ENCODE results near the gene UBL4B.
"Not testable (repeated sequence)": the region's sequence is repeated elsewhere in the genome, so short reads cannot be mapped to it uniquely, and the experiment has no call there.

The UBL4B gene, protein sequence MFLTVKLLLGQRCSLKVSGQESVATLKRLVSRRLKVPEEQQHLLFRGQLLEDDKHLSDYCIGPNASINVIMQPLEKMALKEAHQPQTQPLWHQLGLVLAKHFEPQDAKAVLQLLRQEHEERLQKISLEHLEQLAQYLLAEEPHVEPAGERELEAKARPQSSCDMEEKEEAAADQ

DNA sequence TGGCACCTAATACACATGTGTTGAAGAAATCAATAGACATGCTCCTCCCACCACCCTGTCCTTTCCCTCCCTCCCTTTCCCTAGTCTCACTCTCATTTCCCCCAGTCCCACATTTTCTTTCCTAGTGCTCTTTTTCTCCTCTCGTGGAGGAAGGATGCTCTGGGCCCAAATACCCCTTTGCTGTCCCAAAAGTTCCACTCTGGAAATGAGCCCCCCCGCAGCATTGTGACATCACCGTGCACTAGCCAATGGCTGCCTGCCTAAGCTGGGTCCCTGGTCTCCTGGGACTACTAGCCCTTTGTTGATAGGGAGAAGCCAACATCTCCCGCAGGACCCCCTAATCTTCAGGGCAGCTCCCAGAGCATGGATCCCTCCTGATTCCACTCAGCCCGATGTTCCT is at the start of gene UBL4B:
Gene UBL4B (plus strand): TSS at position 301 of the 400 bp plus-strand sequence. CDS start 92 bp downstream, at position 393.
- no peak for DNase-seq

DNA sequence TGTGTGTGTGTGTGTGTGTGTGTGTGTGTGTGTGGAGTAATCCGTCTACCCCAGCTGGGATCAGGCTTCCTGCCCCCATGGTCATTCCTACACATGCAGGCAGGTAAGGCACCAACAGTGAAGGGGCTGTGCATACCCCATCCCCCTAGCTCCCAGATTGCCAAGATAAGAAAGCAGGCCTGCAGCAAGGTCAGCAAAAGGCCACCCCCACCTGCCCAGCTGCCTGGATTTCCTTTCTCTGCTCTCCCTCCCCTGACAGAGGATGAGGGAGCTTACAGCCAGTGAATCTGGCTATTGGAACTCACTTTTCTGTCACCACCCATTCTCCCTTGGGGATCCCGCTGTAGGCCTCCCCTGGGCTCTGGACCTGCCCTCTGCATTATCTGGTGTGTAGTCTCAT is 49.6 kb upstream of the UBL4B start:
- DNase-seq: no peak

DNA sequence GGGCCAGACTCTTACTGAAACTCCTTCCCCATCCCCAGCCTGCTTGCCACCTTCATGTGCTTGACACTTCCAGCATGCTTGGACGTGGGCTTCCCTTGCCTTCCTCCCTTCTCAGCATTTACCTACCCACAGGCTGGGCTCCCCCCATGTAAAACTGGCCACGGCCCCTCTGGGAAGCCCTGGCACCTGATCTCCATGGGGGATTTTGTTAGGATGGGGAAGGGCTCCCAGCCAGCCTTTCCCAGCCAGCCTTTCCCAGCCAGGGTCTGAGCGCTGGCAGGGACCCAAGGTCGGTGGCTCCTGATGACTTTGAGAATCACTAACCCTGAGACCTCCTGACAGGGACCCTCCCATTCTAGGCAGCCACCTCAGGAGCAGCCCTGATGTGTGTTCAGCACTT is 48.5 kb upstream of the UBL4B start:
- no peak for DNase-seq

DNA sequence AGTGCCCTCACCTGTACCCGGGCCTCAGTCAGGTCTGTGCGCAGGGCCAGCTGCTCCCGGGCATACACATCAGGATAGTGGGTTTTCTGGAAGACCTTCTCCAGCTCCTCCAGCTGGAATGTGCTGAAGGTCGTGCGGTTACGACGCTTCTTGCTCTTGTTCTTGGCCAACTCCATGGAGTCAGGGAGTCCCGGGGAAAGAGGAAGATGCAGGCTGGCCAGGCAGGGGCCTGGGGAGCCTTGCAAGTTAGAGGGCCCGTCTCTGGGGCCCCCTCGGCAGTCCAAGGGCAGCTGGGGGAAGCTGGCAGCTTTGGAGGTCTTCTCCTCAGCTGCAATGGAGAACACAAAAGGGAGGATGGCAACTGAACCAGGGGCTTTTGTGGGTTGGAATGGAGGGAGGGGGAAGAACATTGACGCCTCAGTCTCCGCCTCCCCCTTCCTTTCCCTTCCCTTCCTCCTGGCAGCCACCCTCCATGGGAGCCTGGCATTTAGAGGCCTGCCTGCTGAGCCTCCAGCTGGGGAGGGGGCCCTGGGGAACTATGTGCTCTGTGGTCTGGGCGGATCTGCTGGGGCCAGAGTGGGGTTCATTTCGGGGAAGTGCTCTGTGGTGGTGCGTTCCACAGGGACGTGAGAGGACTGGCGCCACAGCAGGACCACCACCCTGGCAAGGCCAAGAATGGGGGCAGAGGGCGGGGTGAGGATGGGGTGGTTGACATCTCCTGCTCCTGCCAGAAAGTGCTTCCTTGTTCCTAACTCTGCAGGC is 47.5 kb upstream of the UBL4B start:
- DNase-seq: no peak

DNA sequence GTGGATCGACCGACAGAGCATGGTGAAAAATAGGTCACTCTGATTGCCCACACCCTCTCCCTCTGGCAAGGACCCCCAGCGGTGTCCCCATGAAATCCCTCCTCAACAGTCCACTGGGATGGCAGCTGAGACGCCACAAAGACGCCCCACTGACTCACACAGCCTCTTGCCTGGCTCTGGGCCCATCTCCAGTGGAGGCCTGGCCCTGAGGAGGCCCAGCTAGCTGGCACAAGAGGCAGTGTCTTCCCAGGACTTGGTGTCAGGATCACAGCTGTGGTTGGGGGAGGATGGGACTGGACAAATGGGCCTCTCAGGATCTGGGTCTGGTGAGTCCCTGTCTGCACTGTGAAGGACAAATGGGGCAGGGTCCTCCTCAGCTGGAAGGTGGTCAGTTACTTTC is 46.4 kb upstream of the UBL4B start:
- DNase-seq: no peak

DNA sequence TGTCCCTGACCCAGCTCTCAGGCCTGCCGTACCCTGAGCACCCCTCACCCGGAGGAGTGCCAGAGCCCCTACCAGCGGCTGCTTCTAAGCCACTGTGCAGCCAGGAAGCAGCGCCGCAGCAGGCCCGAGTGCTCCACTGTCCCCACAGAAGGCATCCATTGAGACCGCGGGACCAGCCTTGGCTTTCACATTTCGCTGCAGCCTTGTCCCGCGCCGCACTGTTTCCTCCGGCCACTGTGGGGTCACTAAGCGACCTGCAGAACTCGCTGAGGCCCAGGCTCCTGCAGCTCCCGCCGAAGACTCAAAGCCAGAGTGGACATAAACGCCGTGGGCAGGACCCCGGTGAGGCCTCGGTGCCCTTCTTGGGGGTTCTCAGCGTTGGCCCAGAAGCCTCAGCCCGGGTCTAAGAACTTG is 44.8 kb upstream of the UBL4B start:
- no peak for DNase-seq

DNA sequence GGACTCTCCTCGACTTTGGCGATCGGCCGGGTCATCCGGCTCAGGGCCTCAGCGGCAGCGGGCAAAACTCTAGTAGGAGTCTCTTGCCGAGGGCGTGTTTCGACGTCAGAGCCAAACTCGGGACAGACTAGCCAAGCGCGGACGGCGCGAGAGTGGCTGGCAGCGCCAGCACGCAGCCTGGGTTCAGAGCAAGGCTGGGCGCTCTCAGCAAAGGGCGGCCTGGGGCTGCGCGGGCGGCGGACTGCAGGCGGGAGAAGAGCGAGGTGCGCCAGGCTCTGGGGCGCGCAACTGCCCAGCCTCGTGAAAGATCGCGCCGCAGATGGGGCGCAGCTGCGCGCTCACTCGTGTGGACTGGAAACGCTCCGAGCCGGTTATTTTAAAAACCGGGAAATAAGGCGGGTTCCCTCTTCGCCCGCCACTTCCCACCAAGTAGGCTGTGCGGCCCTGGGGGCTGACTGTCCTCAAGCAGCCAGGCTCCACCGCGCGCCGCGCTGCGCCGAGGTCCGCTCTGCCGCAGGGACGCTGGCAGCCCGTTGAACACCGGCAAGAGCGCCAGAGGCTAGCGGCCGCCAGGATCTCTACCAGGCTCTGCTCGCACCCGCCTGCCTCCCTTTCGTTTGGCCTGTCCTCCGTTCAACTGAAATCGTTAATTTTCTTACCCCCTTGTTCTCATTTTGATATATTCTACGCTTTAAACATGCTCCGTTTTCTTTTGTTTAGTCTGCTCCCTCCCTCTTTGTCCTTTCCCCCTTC is 44.2 kb upstream of the UBL4B start:
- no peak for DNase-seq

DNA sequence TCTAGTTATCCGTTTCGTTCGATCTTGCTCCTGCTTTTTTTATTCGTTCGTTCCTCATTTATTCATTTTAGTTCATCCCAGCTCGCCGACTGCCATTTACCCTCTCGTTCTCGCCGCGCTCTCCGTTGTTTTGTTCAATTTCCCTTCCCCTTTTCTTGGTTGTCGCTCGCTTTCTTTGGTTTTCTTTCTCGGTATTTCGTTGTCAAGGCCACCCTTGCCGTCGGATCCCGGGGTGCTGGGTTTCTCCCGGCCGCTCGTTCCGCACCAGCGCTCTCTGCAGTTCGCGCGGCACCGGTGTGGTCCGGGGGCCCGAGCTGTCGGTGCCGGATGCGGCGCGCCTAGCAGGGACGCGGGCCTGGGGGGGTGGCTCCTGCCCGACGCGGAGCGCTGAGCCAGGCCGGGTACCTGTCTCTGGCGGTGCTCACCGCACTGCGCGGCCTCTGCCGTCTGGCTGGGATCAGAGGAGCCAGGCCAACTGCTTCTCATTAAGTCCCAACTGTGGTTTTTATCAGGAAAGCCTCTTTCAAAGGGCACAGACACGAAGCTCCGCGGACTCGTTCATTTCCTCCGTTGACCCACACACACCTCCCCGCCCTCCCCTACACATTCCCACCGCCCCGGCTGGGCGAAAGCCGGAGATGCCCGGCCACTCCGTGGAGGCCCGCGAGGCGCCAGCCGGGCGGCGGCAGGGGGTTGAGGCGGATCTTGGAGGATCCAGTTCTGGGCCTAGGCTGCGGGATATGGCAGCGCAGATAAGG is 43.4 kb upstream of the UBL4B start:
- no peak for DNase-seq

DNA sequence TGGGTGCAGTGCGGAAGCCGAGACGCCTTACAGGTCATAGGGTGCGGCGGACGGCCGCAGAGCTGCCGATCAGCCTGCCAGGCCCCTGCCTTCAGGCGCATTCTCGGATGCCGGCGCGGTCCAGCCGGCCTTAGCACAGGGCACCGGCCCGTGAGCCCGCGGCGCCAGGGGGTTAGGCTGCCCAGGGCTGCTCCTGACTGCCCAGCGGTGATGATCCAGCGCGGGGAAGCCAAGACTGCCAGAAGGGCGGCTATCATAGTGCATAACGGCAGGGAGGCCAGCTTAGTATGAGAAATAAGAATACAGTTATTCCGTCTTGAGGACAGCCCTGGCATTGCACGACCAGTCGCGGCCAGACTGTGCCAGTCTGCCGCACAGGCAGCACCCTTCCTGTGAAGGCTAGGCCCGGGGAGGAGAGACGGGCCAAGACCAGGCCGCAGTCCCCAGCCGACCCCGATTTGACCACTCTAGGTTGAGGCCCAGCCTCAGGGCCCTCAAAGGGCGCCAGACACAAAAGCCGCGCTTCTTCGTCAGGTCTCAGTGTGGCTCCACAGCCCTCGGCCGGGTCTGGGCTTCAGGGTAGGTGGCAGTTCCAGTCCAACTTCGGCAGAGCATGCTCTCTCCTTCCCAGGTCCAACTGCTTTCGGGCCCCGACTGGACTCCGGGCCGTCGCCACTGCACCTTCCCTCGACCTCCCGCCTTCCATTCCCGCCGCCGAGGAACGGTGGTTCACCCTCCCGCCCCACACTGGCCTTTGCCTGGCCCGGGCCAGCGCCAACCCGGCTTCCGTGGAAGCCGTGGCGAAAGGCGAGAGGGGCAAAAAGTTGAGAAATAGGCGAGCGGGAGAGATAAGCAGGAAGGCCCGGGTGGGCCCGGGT is 42.6 kb upstream of the UBL4B start:
- no peak for DNase-seq

DNA sequence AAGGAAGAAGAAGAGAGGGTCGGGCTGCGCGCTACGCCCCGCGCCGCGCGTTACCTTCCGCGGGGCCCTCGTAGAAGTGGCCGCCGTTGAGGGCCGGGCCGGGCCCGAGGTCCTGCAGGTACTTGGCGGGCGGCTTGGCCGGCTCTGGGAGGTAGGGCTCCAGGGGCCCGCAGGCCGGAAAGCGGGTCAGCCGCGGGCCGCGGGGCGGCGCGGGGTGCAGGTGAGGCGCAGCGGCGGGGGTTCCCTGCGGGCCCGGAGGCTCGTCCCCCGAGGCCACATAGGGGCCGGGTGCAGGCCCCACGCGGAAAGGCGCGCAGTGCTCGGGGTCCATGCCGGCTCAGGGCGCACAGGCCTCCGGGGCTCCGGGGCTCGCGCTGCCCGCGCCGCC is 42.0 kb upstream of the UBL4B start:
- DNase-seq: no peak

DNA sequence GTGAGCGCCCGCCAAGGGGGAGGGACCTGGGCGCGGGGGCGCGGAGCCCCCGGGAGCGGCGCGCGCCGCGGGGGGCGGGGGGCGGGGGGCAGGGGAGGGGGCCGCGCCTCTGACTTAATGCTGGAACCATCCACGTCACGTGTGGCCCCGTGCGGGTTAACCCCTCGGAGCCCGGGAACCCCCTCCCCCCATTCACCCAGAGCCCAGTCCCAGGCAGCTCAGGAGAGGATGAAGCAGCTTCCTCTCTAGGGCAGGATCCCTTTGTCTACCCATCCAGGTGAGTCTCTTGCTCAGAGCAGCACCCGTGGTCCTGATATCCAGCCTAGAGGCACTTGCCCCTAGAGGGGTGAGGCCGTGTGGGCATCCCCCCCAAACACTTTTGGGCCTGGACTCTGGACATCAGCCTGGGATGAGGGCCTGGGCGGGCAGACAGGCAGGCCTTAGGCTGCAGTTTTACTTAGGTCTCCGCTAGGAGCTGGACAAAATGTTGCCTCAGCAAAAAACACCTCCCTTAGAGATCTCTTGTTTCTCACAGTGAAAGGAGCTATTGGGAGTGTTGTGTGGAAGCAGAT is 41.5 kb upstream of the UBL4B start, which contains the start of gene ALX3:
Gene ALX3 (minus strand): TSS at position 2 of the 572 bp plus-strand sequence. CDS start 60 bp downstream, outside the sequence.
- no peak for DNase-seq

DNA sequence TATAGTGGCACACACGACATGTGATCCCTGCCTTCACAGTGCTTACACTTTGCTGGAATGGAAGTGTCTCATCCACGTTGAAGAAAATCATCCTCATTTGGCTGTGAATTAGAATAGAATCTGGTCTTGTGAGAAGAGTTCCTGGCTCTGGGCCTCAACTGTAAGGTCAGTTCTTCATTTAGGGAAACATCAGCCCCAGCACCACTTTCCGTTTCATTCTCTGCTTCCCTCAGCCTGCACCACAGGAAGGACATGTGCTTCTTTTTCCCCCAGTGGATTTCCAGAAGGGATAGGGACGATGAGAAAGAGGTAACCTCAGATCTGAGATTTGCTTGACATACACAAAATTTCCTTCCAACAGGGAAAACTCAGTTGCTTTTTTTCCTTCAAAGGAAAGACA is 38.1 kb upstream of the UBL4B start:
- DNase-seq: no peak

DNA sequence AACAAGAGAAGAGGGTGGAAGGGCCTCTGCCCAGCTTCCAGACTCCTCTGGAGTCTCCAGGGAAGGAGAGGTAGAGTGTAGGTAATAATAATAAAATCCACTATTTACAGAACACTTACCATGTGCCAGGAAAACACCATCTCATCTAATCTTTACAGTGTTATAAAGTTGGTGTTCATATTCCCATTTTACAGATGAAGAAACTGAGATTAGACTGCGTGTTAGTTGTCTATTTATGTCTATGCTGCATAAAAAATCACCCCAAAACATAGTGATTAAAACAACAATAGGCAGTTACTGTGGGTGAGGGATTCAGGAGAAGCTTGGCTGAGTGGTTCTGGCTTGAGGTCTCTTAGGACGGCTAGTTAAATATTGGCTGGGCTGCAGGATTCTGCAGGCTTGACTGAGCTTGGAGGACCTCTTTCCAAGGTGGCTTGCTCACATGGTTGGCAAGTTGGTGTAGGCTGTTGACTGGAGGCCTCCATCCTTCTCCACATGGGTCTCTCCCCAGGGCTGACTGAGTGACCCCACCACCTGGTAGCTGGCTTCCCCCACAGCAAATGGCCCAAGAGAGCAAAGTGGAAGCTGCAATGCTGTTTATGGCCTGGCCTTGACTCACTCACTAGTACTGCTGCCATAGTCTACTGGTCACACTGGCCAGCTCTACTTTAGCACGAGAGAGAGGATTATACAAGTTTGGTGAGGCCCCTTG is 35.3 kb upstream of the UBL4B start:
- no peak for DNase-seq

DNA sequence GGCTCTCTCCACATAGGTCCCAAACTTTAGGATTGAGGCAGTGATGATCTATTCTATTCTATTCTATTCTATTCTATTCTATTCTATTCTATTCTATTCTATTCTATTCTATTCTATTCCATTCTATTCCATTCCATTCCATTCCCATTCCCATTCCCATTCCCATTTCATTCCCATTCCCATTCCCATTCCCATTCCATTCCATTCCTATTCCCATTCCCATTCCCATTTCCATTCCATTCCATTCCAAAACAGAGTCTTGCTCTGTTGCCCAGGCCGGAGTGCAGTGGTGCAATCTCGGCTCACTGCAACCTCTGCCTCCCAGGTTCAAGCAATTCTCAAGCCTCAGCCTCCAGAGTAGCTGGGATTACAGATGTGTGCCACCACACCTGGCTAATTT is 32.2 kb upstream of the UBL4B start:
- not testable (repeated sequence) for DNase-seq

DNA sequence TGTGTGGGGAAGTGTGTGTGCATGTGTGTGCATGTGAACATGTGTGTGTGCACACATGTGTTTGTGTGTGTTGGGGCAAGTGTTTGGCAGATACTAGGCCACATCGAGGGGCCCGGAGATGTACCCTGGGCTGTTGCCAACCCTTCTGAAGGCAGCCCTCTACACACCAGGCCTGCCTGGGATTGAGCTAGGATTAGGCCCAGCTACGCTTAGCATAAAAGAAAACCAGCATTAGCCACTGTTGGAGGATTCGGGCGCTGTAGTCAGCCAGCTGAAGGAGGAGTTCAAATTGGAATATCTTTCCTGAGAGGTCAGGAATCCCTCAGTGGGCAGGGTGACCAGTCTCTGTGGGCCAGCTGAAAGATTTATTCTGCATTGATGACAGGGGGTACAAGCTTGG is 31.2 kb upstream of the UBL4B start:
- DNase-seq: no peak

DNA sequence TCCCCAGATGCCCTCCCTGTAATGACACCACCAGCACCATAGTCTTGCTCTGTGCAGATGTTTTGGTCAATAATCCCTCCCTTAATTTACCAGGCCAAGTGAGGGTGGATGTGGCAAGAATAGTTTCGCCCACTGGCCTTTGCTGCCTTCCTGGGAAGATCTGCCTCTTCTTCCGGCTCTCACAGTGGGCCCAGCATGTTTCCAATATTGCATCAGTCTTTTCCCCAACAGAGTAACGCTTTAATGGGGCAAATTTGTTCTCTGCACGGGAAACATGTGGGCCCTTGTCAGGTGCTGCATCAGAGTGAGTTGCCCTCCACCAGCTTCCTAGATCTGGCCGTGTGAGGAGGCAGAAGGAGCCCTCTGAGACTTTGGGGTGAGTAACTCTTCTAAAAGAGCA is 29.8 kb upstream of the UBL4B start:
- no peak for DNase-seq

DNA sequence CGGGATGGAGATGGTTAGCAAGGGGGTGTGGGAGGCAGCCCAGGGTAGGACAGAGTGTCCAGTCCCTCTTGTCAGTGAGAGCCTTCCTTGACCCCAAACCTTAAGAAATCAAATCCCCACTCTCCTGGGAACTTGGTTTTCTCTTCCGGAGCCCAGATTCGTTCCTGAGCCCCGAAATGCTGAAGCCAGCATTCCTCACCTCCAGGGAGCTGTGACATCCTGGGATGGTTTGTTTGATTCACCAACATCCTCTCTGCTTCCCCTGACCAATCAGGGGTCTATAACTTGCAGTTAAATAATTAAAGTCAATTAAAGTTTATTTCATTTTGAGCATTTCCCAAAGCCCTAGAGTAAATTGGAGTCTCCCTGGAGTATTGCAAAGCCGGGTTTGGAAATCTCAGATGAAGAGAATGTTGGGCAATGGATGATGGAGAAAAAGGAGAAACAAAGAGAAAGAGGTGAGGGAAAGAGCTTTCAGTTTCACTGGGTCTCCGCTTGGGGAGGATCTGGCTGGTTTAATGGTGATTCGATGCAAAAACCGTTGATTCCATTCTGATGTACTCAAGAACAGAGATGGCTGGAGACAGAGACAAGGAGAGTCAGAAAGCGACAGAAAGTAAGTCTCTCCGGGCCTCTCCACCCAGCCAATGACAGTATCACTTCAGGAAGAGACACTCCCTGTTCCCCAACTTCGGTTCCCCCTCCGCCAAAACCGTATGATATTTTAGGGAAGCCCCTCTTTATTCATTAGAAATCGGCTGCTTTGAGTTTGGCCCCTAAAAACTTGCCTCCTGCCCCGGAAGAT is 29.0 kb upstream of the UBL4B start:
- no peak for DNase-seq

DNA sequence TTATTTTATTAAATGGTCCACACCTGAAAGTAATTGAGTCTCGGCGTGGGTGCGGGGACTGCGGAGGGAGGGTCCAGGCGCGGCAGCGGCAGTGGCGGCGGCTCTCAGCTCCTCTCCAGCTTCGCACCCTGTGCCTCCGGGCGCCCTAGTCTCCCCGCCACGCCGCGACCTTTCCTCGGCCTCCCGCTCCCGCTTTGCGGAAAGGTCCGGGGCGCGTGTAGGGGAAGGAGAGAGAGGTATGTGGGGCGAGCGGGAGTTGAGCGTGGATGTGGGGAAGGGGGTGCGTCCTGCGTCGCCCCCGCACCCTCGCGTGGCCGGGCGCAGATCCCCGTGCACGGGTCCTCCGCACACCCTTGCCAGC is 28.4 kb upstream of the UBL4B start:
- DNase-seq: no peak

DNA sequence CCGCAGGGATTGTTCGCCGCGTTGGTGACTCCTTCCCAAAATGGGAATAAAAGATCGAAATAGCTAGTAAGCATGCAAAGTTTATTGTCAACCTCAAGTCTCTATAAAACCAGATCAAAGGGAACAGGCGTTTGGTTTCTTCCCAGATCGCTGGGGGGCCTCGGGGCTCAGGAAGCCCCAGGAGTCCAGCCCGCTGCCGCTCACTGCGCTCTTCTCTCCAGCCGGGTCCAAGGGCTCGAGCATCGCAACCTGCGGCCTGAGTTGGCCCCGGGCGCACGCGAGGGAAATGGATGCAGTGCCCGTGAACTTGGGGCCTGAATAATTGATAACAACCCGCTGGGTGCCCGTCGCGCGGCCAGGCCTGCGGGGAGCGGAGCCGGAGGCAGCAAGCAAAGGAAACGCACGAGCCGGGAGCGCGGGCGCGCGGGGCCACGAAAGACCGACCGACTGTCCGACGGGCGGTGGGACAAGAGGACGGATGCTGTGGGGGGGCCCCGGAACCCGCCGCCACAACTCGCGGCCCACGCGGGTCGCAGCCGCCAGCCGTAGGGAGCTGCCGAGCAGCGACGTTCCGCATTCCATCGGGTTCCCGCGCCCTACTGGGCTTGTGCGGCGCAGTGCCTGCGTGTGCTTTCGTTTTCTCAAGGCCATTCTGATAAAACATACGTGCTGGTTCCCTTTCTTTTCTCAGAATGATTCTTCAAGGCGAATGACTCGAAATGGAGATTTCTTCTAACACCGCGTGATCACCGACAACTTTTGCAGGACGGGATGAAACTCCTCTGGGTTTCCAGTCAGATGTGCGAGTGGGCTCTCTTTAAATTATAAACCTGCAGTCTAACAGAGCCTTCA is 27.8 kb upstream of the UBL4B start:
- DNase-seq: no peak
